ENCODE results near the gene LRRC45.

DNA sequence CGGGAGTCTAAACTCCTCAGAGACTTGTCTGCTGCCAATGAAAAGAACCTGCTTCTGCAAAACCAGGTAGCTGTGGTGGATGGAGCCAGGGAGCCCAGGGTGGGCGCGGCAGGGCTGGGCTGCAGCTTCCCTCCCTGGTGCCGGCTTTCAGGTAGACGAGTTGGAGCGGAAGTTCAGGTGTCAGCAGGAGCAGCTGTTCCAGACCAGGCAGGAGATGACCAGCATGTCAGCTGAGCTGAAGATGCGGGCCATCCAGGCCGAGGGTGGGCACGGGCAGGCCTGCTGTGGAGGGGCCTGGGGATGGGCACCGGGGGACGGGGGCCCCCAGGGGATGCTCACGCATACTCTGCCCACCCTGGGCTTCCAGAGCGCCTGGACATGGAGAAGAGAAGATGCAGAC is 5.1 kb downstream of the LRRC45 start:
- TF ChIP-seq POLR2A (IDR thresholded peaks at IDR 0.05; ENCODE audit: extremely low read depth, insufficient read length) (no peak), MAX (IDR thresholded peaks at IDR 0.05; ENCODE audit: low read depth, low read length) (no peak), MYC (IDR thresholded peaks at IDR 0.05; ENCODE audit: low read depth, low read length) (no peak)
- TF ChIP-seq, protein P1, sequence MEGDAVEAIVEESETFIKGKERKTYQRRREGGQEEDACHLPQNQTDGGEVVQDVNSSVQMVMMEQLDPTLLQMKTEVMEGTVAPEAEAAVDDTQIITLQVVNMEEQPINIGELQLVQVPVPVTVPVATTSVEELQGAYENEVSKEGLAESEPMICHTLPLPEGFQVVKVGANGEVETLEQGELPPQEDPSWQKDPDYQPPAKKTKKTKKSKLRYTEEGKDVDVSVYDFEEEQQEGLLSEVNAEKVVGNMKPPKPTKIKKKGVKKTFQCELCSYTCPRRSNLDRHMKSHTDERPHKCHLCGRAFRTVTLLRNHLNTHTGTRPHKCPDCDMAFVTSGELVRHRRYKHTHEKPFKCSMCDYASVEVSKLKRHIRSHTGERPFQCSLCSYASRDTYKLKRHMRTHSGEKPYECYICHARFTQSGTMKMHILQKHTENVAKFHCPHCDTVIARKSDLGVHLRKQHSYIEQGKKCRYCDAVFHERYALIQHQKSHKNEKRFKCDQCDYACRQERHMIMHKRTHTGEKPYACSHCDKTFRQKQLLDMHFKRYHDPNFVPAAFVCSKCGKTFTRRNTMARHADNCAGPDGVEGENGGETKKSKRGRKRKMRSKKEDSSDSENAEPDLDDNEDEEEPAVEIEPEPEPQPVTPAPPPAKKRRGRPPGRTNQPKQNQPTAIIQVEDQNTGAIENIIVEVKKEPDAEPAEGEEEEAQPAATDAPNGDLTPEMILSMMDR (IDR thresholded peaks at IDR 0.05; ENCODE audit: low read depth, low read length), result no peak
